ENCODE results near the gene POTEF.
"Not testable (repeated sequence)": the region's sequence is repeated elsewhere in the genome, so short reads cannot be mapped to it uniquely, and the experiment has no call there.

Gene POTEF

GRCh38 chr2:130127726-130128125 is 1.3 kb downstream of the POTEF start:
- not testable (repeated sequence) for DNase-seq (ENCODE audit: low spot score)

DNA sequence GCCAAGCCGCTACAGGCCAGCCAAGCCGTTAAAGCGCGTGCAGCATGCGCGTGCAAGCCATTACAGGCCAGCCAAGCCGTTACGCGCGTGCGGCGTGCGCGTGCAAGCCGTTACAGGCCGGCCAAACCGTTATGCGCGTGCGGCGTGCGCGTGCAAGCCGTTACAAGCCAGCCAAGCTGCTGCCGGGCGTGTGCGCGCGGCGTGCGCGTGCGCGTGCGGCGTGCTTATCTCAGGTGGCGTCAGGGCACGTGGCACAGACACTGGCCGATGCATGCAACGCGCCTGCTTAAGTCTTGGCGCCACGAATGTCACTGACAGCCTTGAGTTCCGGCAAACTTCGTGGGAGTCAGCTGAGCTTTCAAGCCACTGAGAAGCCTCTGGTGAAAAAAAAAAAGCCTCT is 8.1 kb downstream of the POTEF start:
- DNase-seq (ENCODE audit: low spot score), result not testable (repeated sequence)

DNA sequence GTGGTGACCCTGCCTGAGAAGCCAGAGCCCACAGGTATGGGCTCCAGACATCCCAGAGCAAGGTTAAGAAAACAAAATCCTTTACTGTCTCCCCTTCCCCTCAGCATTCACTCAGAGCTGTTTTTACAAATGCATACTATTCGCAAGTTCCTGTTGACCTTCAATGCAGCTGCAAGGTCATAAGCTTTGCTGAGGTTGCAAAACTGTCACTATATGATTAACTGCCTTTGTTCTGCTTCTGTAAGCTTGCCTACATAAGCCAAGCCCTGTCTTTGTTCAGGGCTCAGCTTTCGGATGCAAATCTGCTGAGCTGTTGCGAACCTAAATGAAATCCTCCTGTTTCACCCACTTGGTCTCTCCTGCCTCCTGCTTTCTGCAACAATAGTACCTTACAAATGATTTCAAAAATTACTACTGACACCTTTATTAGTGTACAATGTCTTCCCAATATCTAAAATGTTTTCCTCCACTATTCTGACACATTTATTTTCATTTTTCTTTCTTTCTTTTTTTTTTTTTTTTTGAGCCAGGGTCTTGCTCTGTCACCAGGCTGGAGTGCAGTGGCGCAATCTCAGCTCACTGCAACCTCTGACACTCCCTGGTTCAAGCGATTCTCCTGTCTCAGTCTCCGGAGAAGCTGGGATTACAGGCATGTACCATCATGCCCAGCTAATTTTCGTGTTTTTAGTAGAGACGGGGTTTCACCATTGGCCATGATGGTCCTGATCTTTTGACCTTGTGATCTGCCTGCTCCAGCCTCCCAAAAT is 26.2 kb downstream of the POTEF start:
- not testable (repeated sequence) for DNase-seq (ENCODE audit: low spot score)

DNA sequence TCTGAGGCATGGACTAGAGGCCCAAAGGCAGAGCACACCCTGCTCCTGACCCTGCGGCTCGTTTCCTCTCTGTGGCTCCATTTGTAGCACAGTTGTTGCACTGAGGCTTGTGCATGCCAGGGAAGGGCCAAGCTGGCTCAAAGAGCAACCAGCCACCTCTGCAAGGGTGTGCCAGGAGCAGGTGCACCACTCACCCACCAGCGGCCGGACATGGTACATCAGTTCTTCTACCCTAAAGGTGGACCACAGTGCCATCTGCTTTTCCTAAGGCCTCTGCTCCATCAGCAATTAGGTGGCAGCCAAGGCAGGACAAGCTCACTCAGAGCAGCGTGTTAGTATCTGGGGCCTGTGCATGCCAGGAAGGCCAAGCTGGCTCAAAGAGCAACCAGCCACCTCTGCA is 66.4 kb downstream of the POTEF start:
- not testable (repeated sequence) for DNase-seq (ENCODE audit: low spot score)

GRCh38 chr2:130059982-130060381 is 69.0 kb downstream of the POTEF start:
- DNase-seq (ENCODE audit: low spot score), result not testable (repeated sequence)

DNA sequence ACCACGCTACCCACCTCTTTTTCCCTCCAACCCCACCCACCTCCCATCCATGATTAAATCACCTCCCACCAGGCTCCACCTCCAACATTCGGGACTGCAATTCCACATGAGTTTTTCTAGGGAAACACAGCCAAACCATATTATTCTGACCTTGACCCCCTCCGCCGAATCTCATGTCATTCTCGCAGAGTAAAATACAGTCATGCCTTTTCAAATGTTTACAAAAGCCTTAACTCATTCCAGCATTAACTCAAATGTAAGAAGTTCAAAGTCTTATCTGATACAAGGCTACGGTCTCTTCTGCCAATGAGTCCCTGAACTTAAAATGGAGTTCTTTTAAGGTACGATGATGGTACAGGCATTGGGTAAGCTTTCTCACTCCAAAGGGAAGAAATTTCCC is 72.7 kb downstream of the POTEF start:
- not testable (repeated sequence) for DNase-seq (ENCODE audit: low spot score)

GRCh38 chr2:130053217-130053911 is 75.7 kb downstream of the POTEF start:
- DNase-seq (ENCODE audit: low spot score), result not testable (repeated sequence)

DNA sequence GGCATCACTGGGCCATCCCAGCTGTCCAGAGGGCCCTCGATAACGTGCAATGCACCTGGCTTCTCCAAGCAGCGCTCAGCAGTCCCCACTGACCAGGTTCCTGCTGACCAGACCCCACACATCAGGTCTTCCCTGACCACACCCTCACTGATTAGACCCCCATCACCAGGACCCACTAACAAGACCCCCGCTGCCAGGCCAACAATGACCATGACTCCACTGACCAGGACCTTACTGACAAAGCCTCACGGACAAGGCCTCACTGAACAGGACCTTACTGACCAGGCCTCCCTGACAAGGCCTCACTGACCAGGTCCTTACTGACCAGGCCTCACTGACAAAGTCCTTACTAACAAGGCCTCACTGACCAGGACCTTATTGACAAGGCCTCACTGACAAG is 76.6 kb downstream of the POTEF start:
- DNase-seq (ENCODE audit: low spot score), result not testable (repeated sequence)

- DNase-seq (ENCODE audit: low spot score), result not testable (repeated sequence)
These were observed 80.6 kb downstream of the POTEF start for GRCh38 chr2:130048422-130048821.

DNA sequence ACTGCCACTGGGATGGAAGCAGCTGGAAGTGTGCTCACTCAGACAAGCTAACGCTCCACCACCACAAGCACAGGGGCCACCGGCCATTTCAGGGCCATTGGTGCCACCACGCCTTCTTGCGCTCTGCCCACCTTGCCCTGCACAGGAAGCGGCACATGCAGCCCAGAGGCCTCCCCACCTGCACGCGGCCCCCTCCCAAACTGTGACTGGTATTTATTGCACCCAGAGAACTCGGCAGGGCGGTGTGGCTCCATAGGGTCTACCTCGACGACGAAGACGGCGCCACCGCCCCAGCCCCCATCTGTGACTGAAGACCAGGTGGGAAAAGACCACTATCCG is 90.8 kb downstream of the POTEF start:
- DNase-seq (ENCODE audit: low spot score), result not testable (repeated sequence)

GRCh38 chr2:130025931-130026330 is 103.1 kb downstream of the POTEF start:
- DNase-seq (ENCODE audit: low spot score), result not testable (repeated sequence)
